ENCODE measurements around the gene WDR75.
"Not testable (repeated sequence)": the region's sequence is repeated elsewhere in the genome, so short reads cannot be mapped to it uniquely, and the experiment has no call there.

WDR75 gene

GRCh38 chr2:189427872-189428271, 13.4 kb upstream of the WDR75 start:
- POLR2A ChIA-PET: interaction anchor here (1.4 kb wide), 1 partner anchor 13 kb away, joined by 5 read pairs; the partner anchor contains the start of gene WDR75
- CTCF ChIA-PET: no interaction called here

GRCh38 chr2:189430448-189430847, 10.8 kb upstream of the WDR75 start:
- POLR2A ChIA-PET; DNase-seq (ENCODE audit: extremely low spot score); CTCF ChIA-PET: not testable (repeated sequence)

More at GRCh38 chr2:189427872-189428271, 13.4 kb upstream of the WDR75 start:
- no peak for TF ChIP-seq FOXM1 (IDR thresholded peaks at IDR 0.05; ENCODE audit: borderline replicate concordance)
- no peak for TF ChIP-seq CTBP1 (IDR thresholded peaks at IDR 0.05; ENCODE audit: borderline replicate concordance)
- TF ChIP-seq SUZ12 (IDR thresholded peaks at IDR 0.05): no peak
- no peak for TF ChIP-seq TARDBP (IDR thresholded peaks at IDR 0.05)
- no peak for TF ChIP-seq BHLHE40 (IDR thresholded peaks at IDR 0.05; ENCODE audit: borderline replicate concordance)
- no peak for TF ChIP-seq ZNF384 (IDR thresholded peaks at IDR 0.05)
- no peak for DNase-seq (ENCODE audit: extremely low spot score)

- DNase-seq (ENCODE audit: extremely low spot score); POLR2A ChIA-PET; CTCF ChIA-PET: not testable (repeated sequence)
These were observed 5.5 kb upstream of the WDR75 start for GRCh38 chr2:189435803-189436202.

- DNase-seq (ENCODE audit: extremely low spot score): no peak
- TF ChIP-seq PKNOX1 (IDR thresholded peaks at IDR 0.05) (no peak), ZNF384 (IDR thresholded peaks at IDR 0.05) (no peak), TARDBP (IDR thresholded peaks at IDR 0.05) (no peak), SUZ12 (IDR thresholded peaks at IDR 0.05) (no peak), NFRKB (IDR thresholded peaks at IDR 0.05) (no peak), BHLHE40 (IDR thresholded peaks at IDR 0.05; ENCODE audit: borderline replicate concordance) (no peak), SP1 (IDR thresholded peaks at IDR 0.05) (no peak), FOXA1 (IDR thresholded peaks at IDR 0.05) (no peak), FOXK2 (IDR thresholded peaks at IDR 0.05) (no peak), HDGF (IDR thresholded peaks at IDR 0.05; ENCODE audit: borderline replicate concordance) (no peak), L3MBTL2 (conservative IDR thresholded peaks at IDR 0.05) (no peak), LEF1 (IDR thresholded peaks at IDR 0.05; ENCODE audit: borderline replicate concordance) (no peak), CTBP1 (IDR thresholded peaks at IDR 0.05; ENCODE audit: borderline replicate concordance) (no peak), ARNT (IDR thresholded peaks at IDR 0.05) (no peak)
- ChIA-PET CTCF (no interaction called here), POLR2A (no interaction called here)
These were observed 3.3 kb upstream of the WDR75 start for GRCh38 chr2:189437926-189438325.

GRCh38 chr2:189439342-189439741, 1.9 kb upstream of the WDR75 start:
- TF ChIP-seq HDGF (IDR thresholded peaks at IDR 0.05; ENCODE audit: borderline replicate concordance): no peak
- no peak for TF ChIP-seq ZNF384 (IDR thresholded peaks at IDR 0.05)
- no peak for TF ChIP-seq NFRKB (IDR thresholded peaks at IDR 0.05)
- TF ChIP-seq L3MBTL2 (conservative IDR thresholded peaks at IDR 0.05): no peak
- no peak for TF ChIP-seq SUZ12 (IDR thresholded peaks at IDR 0.05)
- TF ChIP-seq ELF4 (IDR thresholded peaks at IDR 0.05): no peak
- no peak for TF ChIP-seq FOXM1 (IDR thresholded peaks at IDR 0.05; ENCODE audit: borderline replicate concordance)
- TF ChIP-seq FOXK2 (IDR thresholded peaks at IDR 0.05): no peak
- no peak for TF ChIP-seq CTBP1 (IDR thresholded peaks at IDR 0.05; ENCODE audit: borderline replicate concordance)
- no peak for TF ChIP-seq PKNOX1 (IDR thresholded peaks at IDR 0.05)
- TF ChIP-seq TARDBP (IDR thresholded peaks at IDR 0.05): no peak
- TF ChIP-seq BHLHE40 (IDR thresholded peaks at IDR 0.05; ENCODE audit: borderline replicate concordance): no peak
- no peak for TF ChIP-seq LEF1 (IDR thresholded peaks at IDR 0.05; ENCODE audit: borderline replicate concordance)
- TF ChIP-seq ARNT (IDR thresholded peaks at IDR 0.05): no peak
- no peak for TF ChIP-seq FOXA1 (IDR thresholded peaks at IDR 0.05)
- no peak for TF ChIP-seq SP1 (IDR thresholded peaks at IDR 0.05)
- DNase-seq (ENCODE audit: extremely low spot score): peak; percentile 21
- ChIA-PET CTCF (no interaction called here), POLR2A (no interaction called here)

- ChIA-PET POLR2A (interaction anchor here (0.8 to 1.1 kb wide), 6 partner anchors 13 to 1147 kb away, joined by 3 to 5 read pairs (median 3); partner anchors contain the start of gene SLC40A1), CTCF (no interaction called here)
- TF ChIP-seq ARNT (IDR thresholded peaks at IDR 0.05) (no peak), LEF1 (IDR thresholded peaks at IDR 0.05; ENCODE audit: borderline replicate concordance) (no peak), ELF4 (IDR thresholded peaks at IDR 0.05) (no peak), FOXK2 (IDR thresholded peaks at IDR 0.05) (no peak), NFRKB (IDR thresholded peaks at IDR 0.05) (no peak), FOXA1 (IDR thresholded peaks at IDR 0.05) (no peak), PKNOX1 (IDR thresholded peaks at IDR 0.05) (no peak), HDGF (IDR thresholded peaks at IDR 0.05; ENCODE audit: borderline replicate concordance) (no peak), SP1 (IDR thresholded peaks at IDR 0.05) (no peak)
- DNase-seq (ENCODE audit: extremely low spot score): no peak
These were observed 679 bp upstream of the WDR75 start for GRCh38 chr2:189440644-189440946.

GRCh38 chr2:189441709-189442074, 418 bp downstream of the WDR75 start:
- CTCF ChIA-PET: no interaction called here
- DNase-seq (ENCODE audit: extremely low spot score): no peak
- TF ChIP-seq FOXA1 (IDR thresholded peaks at IDR 0.05) (no peak), FOXK2 (IDR thresholded peaks at IDR 0.05) (no peak), FOXM1 (IDR thresholded peaks at IDR 0.05; ENCODE audit: borderline replicate concordance) (no peak), NFRKB (IDR thresholded peaks at IDR 0.05) (no peak), HDGF (IDR thresholded peaks at IDR 0.05; ENCODE audit: borderline replicate concordance) (no peak), BHLHE40 (IDR thresholded peaks at IDR 0.05; ENCODE audit: borderline replicate concordance) (no peak), SP1 (IDR thresholded peaks at IDR 0.05) (no peak), ARNT (IDR thresholded peaks at IDR 0.05) (no peak), TARDBP (IDR thresholded peaks at IDR 0.05) (no peak), PKNOX1 (IDR thresholded peaks at IDR 0.05) (no peak), LEF1 (IDR thresholded peaks at IDR 0.05; ENCODE audit: borderline replicate concordance) (no peak), ZNF384 (IDR thresholded peaks at IDR 0.05) (no peak), SUZ12 (IDR thresholded peaks at IDR 0.05) (no peak), ELF4 (IDR thresholded peaks at IDR 0.05) (no peak), L3MBTL2 (conservative IDR thresholded peaks at IDR 0.05) (no peak), CTBP1 (IDR thresholded peaks at IDR 0.05; ENCODE audit: borderline replicate concordance) (no peak)
- POLR2A ChIA-PET: interaction anchor here (1.1 kb wide), 1 partner anchor 20 kb away, joined by 4 read pairs; no protein-coding TSS in a partner anchor

Data from HEK293T (cell line).